ENCODE data around the gene CROCC. TPM values are rescaled to one million over a fixed set of nuclear protein-coding genes. Genes with fewer than 3 reads are reported as not detected.
A peak's percentile ranks its signal among the peaks of the same experiment; 100 is the strongest.
"Not testable (repeated sequence)": the region's sequence is repeated elsewhere in the genome, so short reads cannot be mapped to it uniquely, and the experiment has no call there.

The CROCC gene, protein sequence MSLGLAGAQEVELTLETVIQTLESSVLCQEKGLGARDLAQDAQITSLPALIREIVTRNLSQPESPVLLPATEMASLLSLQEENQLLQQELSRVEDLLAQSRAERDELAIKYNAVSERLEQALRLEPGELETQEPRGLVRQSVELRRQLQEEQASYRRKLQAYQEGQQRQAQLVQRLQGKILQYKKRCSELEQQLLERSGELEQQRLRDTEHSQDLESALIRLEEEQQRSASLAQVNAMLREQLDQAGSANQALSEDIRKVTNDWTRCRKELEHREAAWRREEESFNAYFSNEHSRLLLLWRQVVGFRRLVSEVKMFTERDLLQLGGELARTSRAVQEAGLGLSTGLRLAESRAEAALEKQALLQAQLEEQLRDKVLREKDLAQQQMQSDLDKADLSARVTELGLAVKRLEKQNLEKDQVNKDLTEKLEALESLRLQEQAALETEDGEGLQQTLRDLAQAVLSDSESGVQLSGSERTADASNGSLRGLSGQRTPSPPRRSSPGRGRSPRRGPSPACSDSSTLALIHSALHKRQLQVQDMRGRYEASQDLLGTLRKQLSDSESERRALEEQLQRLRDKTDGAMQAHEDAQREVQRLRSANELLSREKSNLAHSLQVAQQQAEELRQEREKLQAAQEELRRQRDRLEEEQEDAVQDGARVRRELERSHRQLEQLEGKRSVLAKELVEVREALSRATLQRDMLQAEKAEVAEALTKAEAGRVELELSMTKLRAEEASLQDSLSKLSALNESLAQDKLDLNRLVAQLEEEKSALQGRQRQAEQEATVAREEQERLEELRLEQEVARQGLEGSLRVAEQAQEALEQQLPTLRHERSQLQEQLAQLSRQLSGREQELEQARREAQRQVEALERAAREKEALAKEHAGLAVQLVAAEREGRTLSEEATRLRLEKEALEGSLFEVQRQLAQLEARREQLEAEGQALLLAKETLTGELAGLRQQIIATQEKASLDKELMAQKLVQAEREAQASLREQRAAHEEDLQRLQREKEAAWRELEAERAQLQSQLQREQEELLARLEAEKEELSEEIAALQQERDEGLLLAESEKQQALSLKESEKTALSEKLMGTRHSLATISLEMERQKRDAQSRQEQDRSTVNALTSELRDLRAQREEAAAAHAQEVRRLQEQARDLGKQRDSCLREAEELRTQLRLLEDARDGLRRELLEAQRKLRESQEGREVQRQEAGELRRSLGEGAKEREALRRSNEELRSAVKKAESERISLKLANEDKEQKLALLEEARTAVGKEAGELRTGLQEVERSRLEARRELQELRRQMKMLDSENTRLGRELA (N-terminal part only)
- 10 to 100 TPM; 22.4 to 78.1 (median 34.6) TPM for polyA plus RNA-seq (ENCODE audit: insufficient read length in 4 of 4)

- DNase-seq (ENCODE audit: low read depth in 4 of 4, low spot score in 3 of 4) = no peak
Observed at GRCh38 chr1:16921391-16922185, at the start of gene CROCC. Gene CROCC (plus strand): TSS chr1:16921931. CDS start chr1:16922019, 88 bp downstream.

- DNase-seq (ENCODE audit: low read depth in 4 of 4, low spot score in 3 of 4) = peak in 1 of 4 donors; percentile 64
Observed at GRCh38 chr1:16872152-16873075, 49.3 kb upstream of the CROCC start.

DNA sequence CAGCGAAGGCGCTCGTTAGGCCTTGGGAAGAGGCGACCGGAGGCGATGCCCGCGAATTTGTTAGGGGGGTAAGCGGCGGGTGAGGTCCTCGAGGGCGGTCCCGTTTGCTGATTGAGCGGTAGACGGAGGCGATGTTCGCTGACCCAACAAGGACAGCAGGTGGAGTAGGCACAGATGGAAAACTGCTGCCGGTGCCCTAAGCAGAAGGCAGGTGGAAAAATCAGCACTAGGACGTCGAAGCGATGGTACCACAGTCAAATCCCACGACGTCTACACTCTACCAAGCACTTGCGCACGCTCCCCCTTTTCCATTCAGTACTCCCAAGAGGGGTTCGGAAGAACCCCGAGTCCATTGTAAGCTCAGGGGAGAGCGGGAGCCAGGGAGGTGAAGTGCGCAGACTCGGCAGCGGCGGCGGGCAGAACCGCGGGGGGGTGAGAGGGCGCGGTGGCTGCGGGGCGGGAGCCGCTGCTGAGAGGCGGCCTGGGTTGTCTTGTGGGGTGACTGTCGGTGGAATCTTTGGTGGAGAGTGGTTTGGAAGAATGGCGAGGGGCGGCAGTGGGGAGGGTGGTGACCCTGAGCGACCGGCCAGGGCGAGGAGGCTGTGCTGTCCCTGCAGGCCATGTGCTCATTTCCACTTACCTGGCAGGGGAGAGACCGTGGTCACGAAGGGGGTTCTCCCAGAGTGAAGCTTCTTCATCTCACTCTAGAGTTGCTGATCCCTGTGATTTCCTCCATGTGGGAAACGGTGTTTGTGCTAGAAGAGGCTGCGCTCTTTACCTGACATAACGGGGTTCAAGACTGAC is 48.5 kb upstream of the CROCC start:
- DNase-seq (ENCODE audit: low read depth in 4 of 4, low spot score in 3 of 4) = not testable (repeated sequence)

- not testable (repeated sequence) for DNase-seq (ENCODE audit: low read depth in 4 of 4, low spot score in 3 of 4)
Observed at GRCh38 chr1:16874968-16875765, 46.6 kb upstream of the CROCC start.

DNA sequence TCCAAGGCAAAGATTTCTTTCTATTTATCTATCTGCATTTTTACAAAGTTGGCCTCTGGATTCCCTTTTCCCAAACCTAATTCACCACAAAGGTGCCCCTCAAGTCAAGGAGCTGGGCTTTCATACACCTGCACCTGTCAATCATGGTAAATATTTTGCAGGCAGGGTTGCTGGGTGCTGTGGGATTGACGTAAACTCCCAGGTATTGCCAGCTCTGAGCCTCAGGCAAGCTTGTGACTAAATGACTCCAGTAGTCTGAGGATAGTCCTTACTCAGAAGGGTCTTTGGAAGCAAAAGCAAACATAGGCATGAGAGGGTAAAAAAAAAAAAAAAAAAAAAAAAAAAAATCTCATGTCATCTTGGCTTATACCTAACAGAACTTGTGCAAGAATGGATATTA is 40.0 kb upstream of the CROCC start:
- DNase-seq (ENCODE audit: low read depth in 4 of 4, low spot score in 3 of 4) = not testable (repeated sequence)

DNA sequence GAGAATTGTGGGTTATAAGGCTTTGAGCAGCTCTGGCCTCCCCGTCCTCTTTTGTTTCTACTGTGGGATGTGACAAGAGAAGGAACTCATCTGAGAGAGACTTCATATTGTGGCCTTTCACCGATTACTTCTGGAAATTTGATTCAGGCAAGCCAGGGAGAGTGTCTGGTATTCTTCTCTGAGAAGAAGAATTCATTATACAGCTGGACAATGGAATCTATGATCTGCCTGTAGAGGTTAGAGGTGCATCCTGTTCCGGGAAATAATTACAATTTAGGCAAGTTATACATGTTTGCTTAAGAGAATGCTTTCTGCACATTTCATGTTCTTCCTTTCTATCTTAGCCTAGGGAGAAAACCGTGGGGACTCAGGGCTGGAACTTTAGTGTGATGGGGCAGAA is 38.7 kb upstream of the CROCC start:
- DNase-seq (ENCODE audit: low read depth in 4 of 4, low spot score in 3 of 4) = no peak

DNA sequence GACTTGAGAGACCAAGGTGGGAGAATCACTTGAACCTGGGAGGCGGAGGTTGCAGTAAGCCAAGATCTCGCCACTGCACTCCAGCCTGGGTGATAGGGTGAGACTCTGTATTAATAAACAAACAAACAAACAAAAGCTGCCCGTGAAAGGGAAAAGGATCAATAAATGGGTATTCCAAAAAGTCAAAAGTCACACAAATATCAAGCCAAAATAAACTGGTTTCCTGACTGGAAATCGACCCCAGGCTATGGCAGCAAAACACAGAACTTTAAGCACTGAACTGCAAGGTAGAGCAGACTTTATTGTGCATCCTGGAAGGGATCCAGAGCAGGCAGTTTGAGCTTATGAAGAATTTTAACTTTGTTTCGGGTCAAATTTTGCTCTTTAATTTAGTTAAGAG is 37.2 kb upstream of the CROCC start:
- not testable (repeated sequence) for DNase-seq (ENCODE audit: low read depth in 4 of 4, low spot score in 3 of 4)

- no peak for DNase-seq (ENCODE audit: low read depth in 4 of 4, low spot score in 3 of 4)
Observed at GRCh38 chr1:16886860-16887605, 34.7 kb upstream of the CROCC start.

DNA sequence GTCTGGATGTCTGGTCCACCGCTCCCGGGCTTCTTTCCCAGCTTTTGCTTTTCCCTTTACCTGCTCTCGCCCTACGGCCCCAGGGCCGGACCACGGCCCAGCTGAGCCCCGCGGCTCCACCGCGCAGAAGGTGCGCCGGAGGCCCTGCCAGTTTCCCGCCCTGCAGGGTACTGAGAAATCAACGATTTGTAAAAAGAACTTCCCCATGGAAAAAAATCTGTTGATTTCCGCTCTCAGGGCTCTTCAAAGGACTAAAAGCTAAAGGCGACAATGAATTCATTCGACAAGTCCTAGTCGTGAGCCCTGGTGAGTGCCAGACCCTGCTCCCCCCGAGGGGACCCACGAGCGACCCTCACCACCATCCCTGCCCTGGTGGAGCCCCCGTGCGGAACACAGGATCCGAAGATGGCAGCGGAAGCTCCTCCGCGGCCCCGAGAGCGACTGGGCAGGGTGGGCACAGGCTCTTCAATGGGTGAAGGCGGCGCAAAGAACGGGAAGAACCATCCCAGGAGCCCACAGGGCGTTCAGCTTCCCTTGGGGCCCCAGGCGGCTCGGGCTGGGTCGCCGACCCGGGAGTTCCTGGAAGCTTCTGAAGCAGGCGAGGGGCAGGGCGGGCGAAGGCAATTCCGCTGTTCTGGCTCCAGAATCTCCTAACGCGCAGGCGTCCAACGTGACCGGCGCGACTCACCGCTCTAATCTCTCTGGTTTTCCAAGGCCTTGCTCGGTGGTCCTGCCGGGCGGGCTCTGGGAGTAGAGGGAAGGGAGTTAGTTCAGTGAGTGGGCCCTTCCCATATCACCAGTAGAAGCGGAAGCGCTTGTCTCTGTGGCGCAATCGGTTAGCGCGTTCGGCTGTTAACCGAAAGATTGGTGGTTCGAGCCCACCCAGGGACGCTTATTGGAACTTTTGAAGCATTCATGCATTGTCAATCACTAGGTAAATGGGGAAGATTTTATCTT is 32.6 kb upstream of the CROCC start:
- peak in 2 of 4 donors; percentile 55 to 78 for DNase-seq (ENCODE audit: low read depth in 4 of 4, low spot score in 3 of 4)

DNA sequence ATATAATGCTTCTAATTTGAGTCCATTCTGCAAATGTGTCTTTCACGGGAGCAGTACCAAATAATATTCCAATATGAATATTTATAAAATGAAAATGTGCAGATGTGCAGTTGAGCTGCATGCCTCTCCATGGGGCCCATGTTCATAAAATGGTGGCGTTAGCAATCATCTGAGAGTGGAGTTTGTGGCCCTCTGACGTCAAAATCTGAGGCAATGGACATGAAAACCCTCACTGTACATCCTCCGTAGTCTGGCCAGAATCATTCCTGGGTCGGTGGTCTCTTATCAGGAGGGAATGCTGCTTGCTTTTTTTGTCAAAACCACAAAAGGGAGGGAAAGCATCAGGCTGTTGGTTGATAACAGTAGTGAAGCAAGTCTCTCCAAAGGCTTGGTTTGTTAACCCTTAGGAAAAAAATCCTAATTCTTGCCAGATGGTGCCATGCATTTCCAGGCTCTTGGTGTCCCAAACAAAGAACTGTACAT is 31.2 kb upstream of the CROCC start:
- DNase-seq (ENCODE audit: low read depth in 4 of 4, low spot score in 3 of 4) = not testable (repeated sequence)

GRCh38 chr1:16891057-16891456 is 30.7 kb upstream of the CROCC start:
- DNase-seq (ENCODE audit: low read depth in 4 of 4, low spot score in 3 of 4) = not testable (repeated sequence)

DNA sequence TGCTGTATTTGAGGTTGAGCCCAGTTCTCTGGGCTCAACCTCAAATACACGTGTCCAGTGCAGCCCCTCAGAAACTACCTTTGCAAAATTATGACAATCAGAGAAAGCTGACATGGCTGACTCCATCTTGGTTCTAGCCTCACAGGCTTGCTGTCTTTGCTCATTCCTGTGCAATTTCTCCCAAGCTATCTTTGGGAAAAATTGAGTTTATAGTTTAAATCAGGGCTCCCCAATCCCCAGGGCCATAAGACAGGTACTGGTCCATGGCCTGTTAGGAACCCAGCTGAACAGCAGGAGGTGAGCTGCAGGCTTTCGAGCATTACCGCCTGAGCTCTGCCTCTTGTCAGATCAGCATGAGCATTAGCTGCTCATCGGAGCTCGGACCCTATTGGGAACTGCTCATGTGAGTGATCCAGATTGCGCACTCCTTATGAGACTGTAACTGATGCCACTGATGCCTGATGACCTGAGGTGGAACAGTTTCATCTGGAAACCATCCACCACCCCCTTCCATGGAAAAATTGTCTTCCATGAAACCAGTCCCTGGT is 28.7 kb upstream of the CROCC start:
- not testable (repeated sequence) for DNase-seq (ENCODE audit: low read depth in 4 of 4, low spot score in 3 of 4)

DNA sequence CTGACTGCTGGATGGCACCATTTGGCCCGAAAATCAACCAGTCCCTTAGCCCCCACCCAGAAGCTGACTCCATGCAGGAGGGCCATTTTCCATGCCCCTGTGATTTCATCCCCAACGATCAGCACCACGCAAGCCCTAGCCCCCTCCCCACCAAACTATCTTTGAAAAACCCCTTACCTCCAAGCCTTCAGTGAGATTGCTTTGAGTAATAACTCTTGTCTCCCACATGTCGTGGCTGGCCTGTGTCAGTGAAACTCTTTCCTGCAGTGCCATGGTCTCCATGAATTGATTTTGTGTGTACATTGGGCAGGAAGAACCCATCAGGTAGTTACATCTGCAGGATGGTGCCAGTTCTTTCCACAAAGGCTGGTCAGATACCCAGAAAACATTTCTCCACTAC is 27.9 kb upstream of the CROCC start:
- not testable (repeated sequence) for DNase-seq (ENCODE audit: low read depth in 4 of 4, low spot score in 3 of 4)

DNA sequence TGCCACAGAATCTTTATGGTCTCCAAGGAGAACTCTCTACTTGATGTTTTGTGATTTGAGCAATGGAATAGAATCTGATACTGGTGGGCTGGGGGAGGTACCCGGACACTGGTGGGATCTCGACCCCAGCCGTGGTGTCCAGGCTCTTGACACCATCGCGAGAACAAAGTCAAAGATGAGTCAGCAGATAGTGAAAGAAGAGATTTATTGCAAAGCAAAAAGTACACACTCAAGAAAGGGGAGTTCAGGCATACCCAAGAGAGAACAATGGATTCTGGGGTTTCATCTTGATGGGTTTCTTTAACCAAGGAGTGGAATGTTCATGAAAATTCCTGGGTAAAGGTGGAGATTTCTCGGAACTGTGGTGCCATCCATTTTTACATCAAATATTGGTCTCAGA is 27.4 kb upstream of the CROCC start:
- not testable (repeated sequence) for DNase-seq (ENCODE audit: low read depth in 4 of 4, low spot score in 3 of 4)

- not testable (repeated sequence) for DNase-seq (ENCODE audit: low read depth in 4 of 4, low spot score in 3 of 4)
Observed at GRCh38 chr1:16895233-16895597, 26.5 kb upstream of the CROCC start.
